HEK293T (cell line): ENCODE results near the gene POU6F2.

Experiments used
- CTCF ChIA-PET: fragments of 350-600 bp; formaldehyde crosslinking; extraction: SDS; loops from one replicate; lab custom pipeline; 2021; ENCODE audit warnings: antibody characterized with exemption, inconsistent platforms; lab: Yijun Ruan, JAX
- POLR2A ChIA-PET: fragments of 350-600 bp; formaldehyde crosslinking; extraction: SDS; loops from one replicate; lab custom pipeline; 2020; ENCODE audit warnings: antibody characterized with exemption, inconsistent platforms; lab: Yijun Ruan, JAX
- DNase-seq: peaks from one replicate; pipeline ENCODE4 v3.0.0; 2012; ENCODE audit warnings: mixed read lengths; ENCODE audit errors: extremely low spot score
- ARNT ChIP-seq: fragments of 450-650 bp; IDR thresholded peaks from 2 replicates; pipeline ENCODE4 v1.6.1; 2017; ENCODE audit warnings: mild to moderate bottlenecking
- BHLHE40 ChIP-seq: fragments of 450-650 bp; IDR thresholded peaks from 2 replicates; pipeline ENCODE4 v1.6.1; 2016; ENCODE audit warnings: mild to moderate bottlenecking, moderate library complexity, borderline replicate concordance
- CTBP1 ChIP-seq: fragments of 450-650 bp; IDR thresholded peaks from 2 replicates; pipeline ENCODE4 v1.6.1; 2016; ENCODE audit warnings: borderline replicate concordance
- ELF4 ChIP-seq: fragments of 450-650 bp; IDR thresholded peaks from 2 replicates; pipeline ENCODE4 v1.6.1; 2017; ENCODE audit warnings: antibody characterized with exemption
- FOXA1 ChIP-seq: fragments of 450-650 bp; IDR thresholded peaks from 2 replicates; pipeline ENCODE4 v1.6.1; 2016; ENCODE audit warnings: mild to moderate bottlenecking
- FOXK2 ChIP-seq: fragments of 450-650 bp; IDR thresholded peaks from 2 replicates; pipeline ENCODE4 v1.6.1; 2016; ENCODE audit warnings: mild to moderate bottlenecking
- FOXM1 ChIP-seq: fragments of 450-650 bp; IDR thresholded peaks from 2 replicates; pipeline ENCODE4 v1.6.1; 2017; ENCODE audit warnings: mild to moderate bottlenecking, borderline replicate concordance
- HDGF ChIP-seq: fragments of 450-650 bp; IDR thresholded peaks from 2 replicates; pipeline ENCODE4 v1.6.1; 2017; ENCODE audit warnings: antibody characterized with exemption, borderline replicate concordance
- L3MBTL2 ChIP-seq: fragments of 450-650 bp; conservative IDR thresholded peaks from 2 replicates; pipeline ENCODE4 v1.6.1; 2016; ENCODE audit warnings: mild to moderate bottlenecking
- LEF1 ChIP-seq: fragments of 450-650 bp; IDR thresholded peaks from 2 replicates; pipeline ENCODE4 v1.6.1; 2017; ENCODE audit warnings: mild to moderate bottlenecking, borderline replicate concordance
- NFRKB ChIP-seq: fragments of 450-650 bp; IDR thresholded peaks from 2 replicates; pipeline ENCODE4 v1.6.1; 2016; ENCODE audit warnings: mild to moderate bottlenecking, moderate library complexity
- SP1 ChIP-seq: fragments of 450-650 bp; IDR thresholded peaks from 2 replicates; pipeline ENCODE4 v1.6.1; 2017
- SUZ12 ChIP-seq: fragments of 450-650 bp; IDR thresholded peaks from 2 replicates; pipeline ENCODE4 v1.6.1; 2016; ENCODE audit warnings: mild to moderate bottlenecking
- TARDBP ChIP-seq: fragments of 450-650 bp; IDR thresholded peaks from 2 replicates; pipeline ENCODE4 v1.6.1; 2016
- ZNF384 ChIP-seq: fragments of 450-650 bp; IDR thresholded peaks from 2 replicates; pipeline ENCODE4 v1.6.1; 2016
- TF ChIP-seq, protein P1 (sequence below): fragments of 450-650 bp; IDR thresholded peaks from 2 replicates; pipeline ENCODE4 v1.6.1; 2016

The POU6F2 gene

DNA sequence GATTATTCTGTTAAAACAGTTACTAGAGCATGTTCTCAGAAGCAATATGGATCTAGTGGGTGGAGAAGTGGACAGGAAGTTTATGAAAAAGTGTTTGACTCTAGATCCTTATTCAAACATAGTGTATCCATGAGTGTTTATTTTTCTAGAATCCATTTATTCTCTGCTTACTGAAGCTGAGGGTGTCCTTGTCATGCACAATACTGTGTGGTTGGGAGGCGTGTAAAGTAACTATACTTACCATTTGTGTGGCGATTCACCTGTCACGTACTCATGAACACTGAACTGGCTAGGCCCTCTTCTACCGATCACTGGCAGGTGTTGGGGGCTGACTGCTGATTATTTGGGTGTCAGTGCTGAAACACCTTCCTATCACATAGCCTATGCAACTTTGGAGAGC lies 74.0 kb downstream of the POU6F2 start:
- CTCF ChIA-PET, result no interaction called here
- TF ChIP-seq BHLHE40 (no peak), FOXM1 (no peak)
- DNase-seq, result no peak
- POLR2A ChIA-PET, result no interaction called here

DNA sequence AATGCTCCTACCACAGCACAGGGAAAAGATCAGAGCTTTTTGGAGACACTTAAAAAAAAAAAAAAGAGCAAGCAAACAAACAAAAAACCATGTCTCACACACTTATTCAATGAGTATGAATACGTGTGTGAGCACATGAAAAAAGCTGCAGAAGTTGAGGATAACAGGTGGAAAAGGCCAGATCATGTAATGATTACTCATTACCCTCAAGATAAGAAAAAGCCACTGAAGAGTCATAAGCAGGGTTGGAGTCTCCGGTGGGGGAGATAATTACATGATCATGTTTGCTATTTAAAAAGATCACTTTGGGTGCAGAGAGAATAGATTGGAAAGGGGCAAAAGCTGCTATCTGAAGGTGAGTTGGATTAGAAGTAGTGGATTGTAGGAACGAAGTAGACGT lies 77.0 kb downstream of the POU6F2 start:
- DNase-seq, result no peak
- POLR2A ChIA-PET, result no interaction called here

DNA sequence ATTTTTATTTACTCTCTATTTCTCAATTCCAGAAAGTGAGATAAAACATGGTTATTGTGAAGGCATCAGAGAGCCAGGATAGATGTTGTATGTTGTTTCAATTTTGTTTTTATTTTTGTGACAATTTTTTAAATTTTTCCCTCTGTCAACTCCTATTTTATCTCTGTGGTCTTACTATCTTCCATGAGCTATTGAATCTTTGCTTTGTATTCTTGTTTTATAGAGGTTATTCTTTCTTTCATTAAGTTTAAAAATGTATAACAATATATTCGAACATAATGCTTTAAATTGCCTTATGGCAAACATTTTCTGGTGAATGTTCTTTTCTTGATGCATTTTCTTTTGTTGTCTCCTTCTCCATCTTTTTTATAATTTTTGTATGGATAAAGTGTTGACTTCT lies 78.4 kb downstream of the POU6F2 start:
- ChIA-PET CTCF (no interaction called here), POLR2A (no interaction called here)
- no peak for TF ChIP-seq FOXK2
- TF ChIP-seq FOXA1, result no peak
- TF ChIP-seq, protein P1, sequence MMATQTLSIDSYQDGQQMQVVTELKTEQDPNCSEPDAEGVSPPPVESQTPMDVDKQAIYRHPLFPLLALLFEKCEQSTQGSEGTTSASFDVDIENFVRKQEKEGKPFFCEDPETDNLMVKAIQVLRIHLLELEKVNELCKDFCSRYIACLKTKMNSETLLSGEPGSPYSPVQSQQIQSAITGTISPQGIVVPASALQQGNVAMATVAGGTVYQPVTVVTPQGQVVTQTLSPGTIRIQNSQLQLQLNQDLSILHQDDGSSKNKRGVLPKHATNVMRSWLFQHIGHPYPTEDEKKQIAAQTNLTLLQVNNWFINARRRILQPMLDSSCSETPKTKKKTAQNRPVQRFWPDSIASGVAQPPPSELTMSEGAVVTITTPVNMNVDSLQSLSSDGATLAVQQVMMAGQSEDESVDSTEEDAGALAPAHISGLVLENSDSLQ, result no peak
- no peak for TF ChIP-seq SUZ12
- TF ChIP-seq LEF1, result no peak
- TF ChIP-seq ZNF384, result no peak
- TF ChIP-seq TARDBP, result no peak
- TF ChIP-seq NFRKB, result no peak
- no peak for TF ChIP-seq ELF4
- no peak for TF ChIP-seq SP1
- TF ChIP-seq HDGF, result no peak
- DNase-seq, result no peak

More for the DNA sequence above, 77.0 kb downstream of the POU6F2 start:
- TF ChIP-seq BHLHE40 (no peak), LEF1 (no peak), L3MBTL2 (no peak), CTBP1 (no peak), SP1 (no peak), FOXA1 (no peak), FOXK2 (no peak), TARDBP (no peak), NFRKB (no peak), ELF4 (no peak), HDGF (no peak), ARNT (no peak)
- TF ChIP-seq, protein P1, result no peak
- CTCF ChIA-PET, result no interaction called here

DNA sequence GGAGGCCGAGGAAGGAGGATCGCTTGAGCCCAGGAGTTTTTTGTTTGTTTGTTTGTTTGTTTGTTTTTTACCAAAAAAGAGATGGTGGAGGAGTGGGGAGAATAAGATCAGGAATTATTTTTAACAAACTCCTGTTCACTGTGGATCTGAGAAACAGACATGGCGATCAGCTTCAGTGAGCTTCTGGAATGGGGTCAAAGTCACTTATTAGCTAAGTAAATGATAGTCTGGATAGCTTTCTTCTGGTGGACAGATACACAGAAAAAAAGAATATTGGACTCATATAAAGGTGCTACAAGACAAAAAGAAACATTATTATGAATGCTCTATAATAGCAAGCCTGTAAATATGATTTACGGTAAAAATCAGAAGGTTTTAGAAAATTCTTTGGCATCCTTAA lies 85.1 kb downstream of the POU6F2 start:
- ChIA-PET CTCF (no interaction called here), POLR2A (no interaction called here)
- TF ChIP-seq L3MBTL2, result no peak
- DNase-seq, result no peak

DNA sequence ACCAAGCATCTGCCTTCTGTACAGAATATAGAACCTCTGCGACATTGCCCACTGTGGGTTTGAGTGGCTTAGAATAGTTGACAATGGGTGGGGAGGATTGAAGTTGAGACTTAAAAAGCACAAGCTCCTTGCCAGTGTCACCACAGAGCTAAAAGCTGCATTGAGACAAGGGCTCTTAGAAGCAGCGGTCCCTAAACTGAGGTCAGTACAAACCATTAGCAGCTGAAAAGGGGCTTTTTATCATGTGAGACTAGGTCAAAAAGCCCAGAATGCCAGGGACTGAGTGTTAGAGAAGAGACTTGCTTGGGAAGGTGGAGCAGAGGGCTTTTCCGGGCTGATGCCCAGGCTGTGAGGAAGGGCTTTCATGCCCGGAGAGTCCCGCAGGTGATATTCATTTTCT lies 91.3 kb downstream of the POU6F2 start:
- ChIA-PET CTCF (interaction anchor here (0.6 kb wide), 1 partner anchor 111 kb away, joined by 6 read pairs; no protein-coding TSS in a partner anchor), POLR2A (no interaction called here)
- TF ChIP-seq ELF4, result no peak
- TF ChIP-seq FOXK2, result no peak
- TF ChIP-seq SP1, result no peak
- TF ChIP-seq TARDBP, result no peak
- no peak for TF ChIP-seq ZNF384
- no peak for DNase-seq

DNA sequence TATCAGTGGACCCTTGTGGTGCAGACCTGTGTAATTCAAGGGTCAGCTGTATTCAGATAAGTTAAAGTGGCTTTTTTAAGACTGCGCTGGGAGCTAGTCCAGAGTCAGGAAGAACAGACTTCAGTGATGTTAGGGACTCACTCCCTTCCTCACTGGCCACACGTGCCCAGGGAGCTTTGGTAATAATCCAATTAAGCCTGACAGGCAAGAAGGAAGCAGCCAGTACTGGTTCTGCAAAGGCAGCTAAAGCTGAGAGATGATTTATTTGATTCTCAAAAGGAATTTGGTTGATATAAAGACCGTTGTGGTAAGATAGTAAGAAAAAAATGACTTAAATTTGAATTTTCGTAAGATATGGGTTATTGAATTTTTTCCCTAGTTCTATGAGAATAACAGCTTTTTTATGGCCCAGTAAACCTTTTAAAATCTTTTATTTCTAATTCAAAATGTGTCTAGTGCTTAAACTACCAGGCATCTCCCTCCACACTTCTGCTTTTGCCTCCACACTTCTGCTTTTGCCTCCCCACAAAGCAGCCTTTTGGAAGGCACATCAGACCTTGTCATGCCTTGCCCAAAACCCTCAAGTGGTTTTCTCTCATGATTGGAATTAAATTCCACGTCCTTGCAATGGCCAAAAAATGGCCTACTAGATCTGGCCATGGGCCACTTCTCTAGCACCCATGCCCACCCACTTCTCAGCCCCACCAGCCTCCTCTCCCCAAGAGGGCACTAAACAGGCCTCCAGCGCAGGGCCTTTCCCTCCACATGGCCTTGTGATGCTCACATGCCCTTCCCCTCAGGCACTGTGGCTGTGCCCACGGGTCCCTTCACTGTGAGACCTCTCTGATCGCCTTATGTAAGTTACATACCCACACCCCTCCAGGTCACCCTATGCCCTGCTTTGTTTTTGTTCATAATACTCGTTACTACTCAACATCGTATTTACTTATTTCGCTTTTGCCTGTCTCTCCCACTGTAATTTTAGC lies 92.5 kb downstream of the POU6F2 start:
- no peak for TF ChIP-seq TARDBP
- no peak for TF ChIP-seq HDGF
- no peak for TF ChIP-seq ZNF384
- no peak for TF ChIP-seq NFRKB
- TF ChIP-seq SP1, result no peak
- TF ChIP-seq CTBP1, result no peak
- no peak for TF ChIP-seq BHLHE40
- TF ChIP-seq ARNT, result no peak
- TF ChIP-seq L3MBTL2, result no peak
- no peak for TF ChIP-seq FOXM1
- TF ChIP-seq FOXA1, result no peak
- no peak for TF ChIP-seq ELF4
- TF ChIP-seq LEF1, result no peak
- TF ChIP-seq, protein P1, result no peak
- no peak for TF ChIP-seq FOXK2
- no peak for TF ChIP-seq SUZ12
- no peak for DNase-seq
- CTCF ChIA-PET, result no interaction called here

DNA sequence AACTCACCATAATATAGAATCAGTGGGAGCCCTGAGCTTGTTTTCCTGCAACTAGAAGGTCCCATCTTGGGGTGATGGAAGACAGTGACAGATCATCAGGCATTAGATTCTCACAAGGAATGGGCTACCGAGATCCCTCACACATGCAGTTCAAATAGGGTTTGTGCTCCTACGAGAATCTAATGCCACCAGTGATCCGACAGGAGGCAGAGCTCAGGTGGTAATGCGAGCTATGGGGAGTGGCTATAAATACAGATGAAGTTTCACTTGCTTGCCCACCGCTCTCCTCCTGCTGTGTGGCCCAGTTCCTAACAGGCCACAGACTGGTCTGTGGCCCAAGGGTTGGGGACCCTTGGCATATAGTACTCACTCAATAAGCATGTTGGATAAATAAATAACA lies 93.4 kb downstream of the POU6F2 start:
- no peak for DNase-seq
- POLR2A ChIA-PET, result no interaction called here
- CTCF ChIA-PET, result no interaction called here
- no peak for TF ChIP-seq FOXM1
- no peak for TF ChIP-seq ELF4
- TF ChIP-seq NFRKB, result no peak
- no peak for TF ChIP-seq L3MBTL2
- no peak for TF ChIP-seq TARDBP
- no peak for TF ChIP-seq LEF1
- TF ChIP-seq ZNF384, result no peak
- no peak for TF ChIP-seq FOXK2
- no peak for TF ChIP-seq CTBP1
- TF ChIP-seq FOXA1, result no peak
- no peak for TF ChIP-seq BHLHE40
- no peak for TF ChIP-seq SP1
- TF ChIP-seq SUZ12, result no peak
- no peak for TF ChIP-seq HDGF
- no peak for TF ChIP-seq ARNT

More for the DNA sequence above, 92.5 kb downstream of the POU6F2 start:
- POLR2A ChIA-PET, result no interaction called here
